Activated CD4-positive, alpha-beta T cell treated with anti-CD3 and anti-CD28 coated beads for 36 hours (primary cell): ENCODE data around the gene ILKAP. TPM values are rescaled to one million over a fixed set of nuclear protein-coding genes. Genes with fewer than 3 reads are reported as not detected.

Experiments
- ATAC-seq: fragments of 200-7000 bp; cut with Tn5 transposase; one replicate; pipeline ENCODE4 v1.10.0; 2021; ENCODE audit warnings: mild to moderate bottlenecking, moderate library complexity
- CTCF ChIA-PET: fragments of 350-600 bp; sonication (Branson Sonifier 250); formaldehyde crosslinking; loops from one replicate; lab custom pipeline; 2021; ENCODE audit warnings: antibody characterized with exemption; lab: Charles Lee
- POLR2A ChIA-PET: fragments of 350-600 bp; sonication (Branson Sonifier 250); formaldehyde crosslinking; loops from one replicate; lab custom pipeline; 2021; ENCODE audit warnings: antibody characterized with exemption, inconsistent platforms; lab: Charles Lee
- DNase-seq: peaks from one replicate; pipeline ENCODE4 v3.0.0-alpha.2; 2020
- H3K27ac Mint-ChIP-seq: one replicate; pipeline ENCODE4 v1.8.0; 2021; ENCODE audit warnings: mixed read lengths
- H3K27me3 Mint-ChIP-seq: one replicate; pipeline ENCODE4 v1.8.0; 2021; ENCODE audit warnings: mixed read lengths
- H3K36me3 Mint-ChIP-seq: one replicate; pipeline ENCODE4 v1.8.0; 2021; ENCODE audit warnings: low read depth, mixed read lengths
- H3K4me1 Mint-ChIP-seq: one replicate; pipeline ENCODE4 v1.8.0; 2021; ENCODE audit warnings: mixed read lengths
- H3K4me3 Mint-ChIP-seq: one replicate; pipeline ENCODE4 v1.8.0; 2021; ENCODE audit warnings: mild to moderate bottlenecking, moderate library complexity, mixed read lengths
- H3K9me3 Mint-ChIP-seq: one replicate; pipeline ENCODE4 v1.8.0; 2021; ENCODE audit warnings: low read depth, mixed read lengths
- intact Hi-C, 2 experiments: fragments of 100-400 bp; cut with DNase I in 1 of 2; cut with micrococcal nuclease in 1 of 2; formaldehyde crosslinking; loops; one replicate each; pipeline versions ENCODE4 v1.14.2 to v1.15.1; 2022 to 2024; cut with DNase I, micrococcal nuclease
- total RNA-seq, 2 experiments: library from RNA; stranded (reverse); gene quantifications; one replicate each; pipeline ENCODE4 v1.2.3, GENCODE V29; 2021

Gene ILKAP
- total RNA-seq, result 10 to 100 TPM; 39.2 to 44.3 TPM

GRCh38 chr2:238203094-238203972 is at the start of gene ILKAP:
ILKAP (minus strand) TSS chr2:238203695; CDS start chr2:238203553, 142 bp downstream.
- Mint-ChIP-seq H3K36me3 (peaks cover 14% of the 10 kb centered on the region), H3K27me3 (no peaks in the 10 kb centered on the region), H3K4me3 (peak within 1 kb of the TSS; percentile 83), H3K27ac (peak within 1 kb of the TSS; percentile 87), H3K9me3 (no peaks in the 10 kb centered on the region), H3K4me1 (peaks cover 46% of the 10 kb centered on the region)
- DNase-seq, result peak; percentile 95
- ATAC-seq, result peak; percentile 98
- intact Hi-C loops, result loop anchor here (1.0 to 5.0 kb wide), 13 partner anchors 27 to 1116 kb away; partner anchors contain the start of genes ASB1 (in 1 of the 2), COPS8 (in 1 of the 2), ERFE (in 1 of the 2) and HES6 (in 1 of the 2)
- POLR2A ChIA-PET, result interaction anchor here (0.7 kb wide), 1 partner anchor 320 kb away, joined by 3 read pairs; no protein-coding TSS in a partner anchor
- CTCF ChIA-PET, result interaction anchor here (0.6 to 1.8 kb wide), 4 partner anchors 36 to 621 kb away, joined by 3 to 5 read pairs (median 4); no protein-coding TSS in a partner anchor

- intact Hi-C loops, result no loop called here
- Mint-ChIP-seq H3K4me3 (no peak overlapping the region), H3K36me3 (peaks cover 22% of the 10 kb centered on the region), H3K9me3 (no peaks in the 10 kb centered on the region), H3K27ac (no peak overlapping the region), H3K27me3 (no peaks in the 10 kb centered on the region), H3K4me1 (no peaks in the 10 kb centered on the region)
- CTCF ChIA-PET, result interaction anchor here (2.3 kb wide), 1 partner anchor 10 kb away, joined by 10 read pairs; no protein-coding TSS in a partner anchor
- DNase-seq (no peak), ATAC-seq (no peak)
- POLR2A ChIA-PET, result no interaction called here
These were observed 49.5 kb upstream of the ILKAP start for GRCh38 chr2:238252766-238253630.

GRCh38 chr2:238251986-238252385 is 48.5 kb upstream of the ILKAP start:
- ATAC-seq, result no peak
- ChIA-PET CTCF (no interaction called here), POLR2A (no interaction called here)
- intact Hi-C loops, result no loop called here
- DNase-seq, result no peak
- H3K27me3 Mint-ChIP-seq, result no peaks in the 10 kb centered on the region
- H3K4me1 Mint-ChIP-seq, result no peaks in the 10 kb centered on the region
- no peak overlapping the region for H3K4me3 Mint-ChIP-seq
- peaks cover 24% of the 10 kb centered on the region for H3K36me3 Mint-ChIP-seq
- H3K9me3 Mint-ChIP-seq, result no peaks in the 10 kb centered on the region
- no peak overlapping the region for H3K27ac Mint-ChIP-seq

GRCh38 chr2:238251331-238251730 is 47.8 kb upstream of the ILKAP start:
- ATAC-seq (no peak), DNase-seq (no peak)
- ChIA-PET CTCF (no interaction called here), POLR2A (no interaction called here)
- no peaks in the 10 kb centered on the region for H3K27me3 Mint-ChIP-seq
- H3K36me3 Mint-ChIP-seq, result peaks cover 25% of the 10 kb centered on the region
- H3K27ac Mint-ChIP-seq, result no peak overlapping the region
- intact Hi-C loops, result no loop called here
- H3K4me3 Mint-ChIP-seq, result no peak overlapping the region
- H3K4me1 Mint-ChIP-seq, result no peaks in the 10 kb centered on the region
- H3K9me3 Mint-ChIP-seq, result no peaks in the 10 kb centered on the region

- no peak for ATAC-seq
- intact Hi-C loops, result no loop called here
- DNase-seq, result no peak
- H3K36me3 Mint-ChIP-seq, result peaks cover 27% of the 10 kb centered on the region
- ChIA-PET POLR2A (no interaction called here), CTCF (no interaction called here)
- H3K27ac Mint-ChIP-seq, result no peak overlapping the region
- H3K27me3 Mint-ChIP-seq, result no peaks in the 10 kb centered on the region
- H3K4me3 Mint-ChIP-seq, result no peak overlapping the region
- H3K4me1 Mint-ChIP-seq, result no peaks in the 10 kb centered on the region
- H3K9me3 Mint-ChIP-seq, result no peaks in the 10 kb centered on the region
These were observed 47.4 kb upstream of the ILKAP start for GRCh38 chr2:238250896-238251295.

- ChIA-PET CTCF (interaction anchor here (0.7 kb wide), 1 partner anchor 10 kb away, joined by 3 read pairs; no protein-coding TSS in a partner anchor), POLR2A (no interaction called here)
- peaks cover 32% of the 10 kb centered on the region for H3K36me3 Mint-ChIP-seq
- no peak overlapping the region for H3K27ac Mint-ChIP-seq
- no peaks in the 10 kb centered on the region for H3K4me1 Mint-ChIP-seq
- no peak overlapping the region for H3K4me3 Mint-ChIP-seq
- intact Hi-C loops, result no loop called here
- DNase-seq, result no peak
- H3K27me3 Mint-ChIP-seq, result no peaks in the 10 kb centered on the region
- H3K9me3 Mint-ChIP-seq, result no peaks in the 10 kb centered on the region
- no peak for ATAC-seq
These were observed 44.5 kb upstream of the ILKAP start for GRCh38 chr2:238247841-238248453.

- ChIA-PET POLR2A (no interaction called here), CTCF (interaction anchor here (0.7 kb wide), 1 partner anchor 12 kb away, joined by 3 read pairs; no protein-coding TSS in a partner anchor)
- Mint-ChIP-seq H3K27ac (no peak overlapping the region), H3K4me3 (no peak overlapping the region), H3K9me3 (no peaks in the 10 kb centered on the region), H3K4me1 (no peaks in the 10 kb centered on the region), H3K36me3 (peaks cover 29% of the 10 kb centered on the region), H3K27me3 (no peaks in the 10 kb centered on the region)
- no peak for DNase-seq
- no peak for ATAC-seq
- intact Hi-C loops, result no loop called here
These were observed 43.7 kb upstream of the ILKAP start for GRCh38 chr2:238247002-238247822.

GRCh38 chr2:238244151-238244550 is 40.7 kb upstream of the ILKAP start:
- Mint-ChIP-seq H3K27ac (no peak overlapping the region), H3K9me3 (no peaks in the 10 kb centered on the region), H3K36me3 (peaks cover 22% of the 10 kb centered on the region), H3K27me3 (peaks cover 5% of the 10 kb centered on the region), H3K4me1 (peaks cover 2% of the 10 kb centered on the region), H3K4me3 (no peak overlapping the region)
- intact Hi-C loops, result no loop called here
- DNase-seq (no peak), ATAC-seq (no peak)
- CTCF ChIA-PET, result interaction anchor here (0.9 kb wide), 1 partner anchor 18 kb away, joined by 3 read pairs; no protein-coding TSS in a partner anchor
- POLR2A ChIA-PET, result no interaction called here

GRCh38 chr2:238243496-238244076 is 40.1 kb upstream of the ILKAP start:
- H3K4me3 Mint-ChIP-seq, result no peak overlapping the region
- H3K9me3 Mint-ChIP-seq, result no peaks in the 10 kb centered on the region
- no peak overlapping the region for H3K27ac Mint-ChIP-seq
- H3K4me1 Mint-ChIP-seq, result peaks cover 2% of the 10 kb centered on the region
- H3K36me3 Mint-ChIP-seq, result peaks cover 22% of the 10 kb centered on the region
- ATAC-seq, result no peak
- CTCF ChIA-PET, result interaction anchor here (0.9 kb wide), 2 partner anchors 13 to 19 kb away, joined by 3 read pairs; no protein-coding TSS in a partner anchor
- intact Hi-C loops, result no loop called here
- no peak for DNase-seq
- POLR2A ChIA-PET, result no interaction called here
- H3K27me3 Mint-ChIP-seq, result peaks cover 5% of the 10 kb centered on the region
